K562 (cell line): Measurements from ENCODE around the gene PGP. TPM values are rescaled to one million over a fixed set of nuclear protein-coding genes. Genes with fewer than 3 reads are reported as not detected.

Source experiments
- ATF2 ChIP-seq: sonication (generic); formaldehyde crosslinking; IDR thresholded peaks from 2 replicates; pipeline ENCODE4 v1.8.1; 2022; ENCODE audit warnings: missing genetic modification reagents
- CCNT2 ChIP-seq: IDR thresholded peaks from 2 replicates; pipeline ENCODE4 v1.6.1; 2011; ENCODE audit warnings: borderline replicate concordance, low read depth, mild to moderate bottlenecking, moderate library complexity, mixed read lengths, low read length; ENCODE audit not compliant: insufficient read length; ENCODE audit errors: extremely low read depth
- CREB1 ChIP-seq, 2 experiments: sonication (generic) in 1 of 2; formaldehyde crosslinking in 1 of 2; IDR thresholded peaks; 2 replicates each; pipeline versions ENCODE4 v1.6.1 to v1.8.0; 2012 to 2022; ENCODE audit warnings: inconsistent platforms in 1 of 2, mild to moderate bottlenecking in 1 of 2, missing genetic modification reagents in 1 of 2, moderate library complexity in 1 of 2
- E2F3 ChIP-seq: fragments of 250-450 bp; sonication (Bioruptor Pico); IDR thresholded peaks from 2 replicates; pipeline ENCODE4 v1.4.0; 2020; ENCODE audit warnings: mild to moderate bottlenecking
- ELF4 ChIP-seq: fragments of 450-650 bp; formaldehyde crosslinking; IDR thresholded peaks from 2 replicates; pipeline ENCODE4 v1.4.0; 2022; ENCODE audit warnings: missing genetic modification characterization
- EP400 ChIP-seq: fragments of 450-650 bp; IDR thresholded peaks from 2 replicates; pipeline ENCODE4 v1.6.1; 2017; ENCODE audit warnings: antibody characterized with exemption, mild to moderate bottlenecking, moderate library complexity
- FOXP1 ChIP-seq: sonication (generic); formaldehyde crosslinking; IDR thresholded peaks from 2 replicates; pipeline ENCODE4 v1.8.0; 2022; ENCODE audit warnings: mild to moderate bottlenecking, missing genetic modification reagents
- HIVEP1 ChIP-seq: fragments of 250-450 bp; sonication (Bioruptor Pico); IDR thresholded peaks from 2 replicates; pipeline ENCODE4 v1.4.0; 2020; ENCODE audit warnings: mild to moderate bottlenecking
- MAFF ChIP-seq: IDR thresholded peaks from 2 replicates; pipeline ENCODE4 v1.6.1; 2012; ENCODE audit warnings: low read length, improper control_type of control experiment
- NONO ChIP-seq, 2 experiments: fragments of 200-400 bp in 1 of 2; fragments of 450-650 bp in 1 of 2; formaldehyde crosslinking in 1 of 2; IDR thresholded peaks; 2 replicates each; pipeline ENCODE4 v1.6.1; 2017; ENCODE audit warnings: low read depth in 2 of 2, mild to moderate bottlenecking in 2 of 2, moderate library complexity in 2 of 2, low read length in 1 of 2
- POLR2G ChIP-seq: fragments of 200-400 bp; formaldehyde crosslinking; IDR thresholded peaks from 2 replicates; pipeline ENCODE4 v1.6.1; 2017; ENCODE audit warnings: low read depth, mild to moderate bottlenecking, antibody characterized with exemption, low read length, moderate library complexity
- SP1 ChIP-seq: sonication (generic); formaldehyde crosslinking; IDR thresholded peaks from 2 replicates; pipeline ENCODE4 v1.8.1; 2022; ENCODE audit warnings: mild to moderate bottlenecking, missing genetic modification reagents
- TFAP4 ChIP-seq: sonication (generic); formaldehyde crosslinking; IDR thresholded peaks from 2 replicates; pipeline ENCODE4 v1.8.0; 2022; ENCODE audit warnings: missing genetic modification reagents, mild to moderate bottlenecking, moderate library complexity, borderline replicate concordance
- U2AF1 ChIP-seq: fragments of 200-400 bp; formaldehyde crosslinking; optimal IDR thresholded peaks from 2 replicates; pipeline ENCODE3; 2017; ENCODE audit warnings: mild to moderate bottlenecking, low read depth, low read length, moderate library complexity
- ZBTB33 ChIP-seq: sonication (generic); formaldehyde crosslinking; IDR thresholded peaks from 2 replicates; pipeline ENCODE4 v1.8.1; 2023; ENCODE audit warnings: mild to moderate bottlenecking, missing genetic modification reagents
- ZBTB43 ChIP-seq: sonication (generic); formaldehyde crosslinking; IDR thresholded peaks from 2 replicates; pipeline ENCODE4 v1.8.0; 2023; ENCODE audit warnings: mild to moderate bottlenecking, missing genetic modification reagents
- ZFP36 ChIP-seq: fragments of 150-350 bp; IDR thresholded peaks from 2 replicates; pipeline ENCODE4 v1.6.1; 2018; ENCODE audit warnings: low read length, low read depth; ENCODE audit not compliant: partially characterized antibody
- ZNF146 ChIP-seq: IDR thresholded peaks from one replicate; pipeline ENCODE4 v1.6.1; 2018; ENCODE audit warnings: missing compliant biosample characterization; ENCODE audit not compliant: unreplicated experiment
- ZNF217 ChIP-seq: sonication (generic); formaldehyde crosslinking; IDR thresholded peaks from 2 replicates; pipeline ENCODE4 v1.8.0; 2022; ENCODE audit warnings: mild to moderate bottlenecking, missing genetic modification reagents
- ZNF431 ChIP-seq: sonication (generic); formaldehyde crosslinking; IDR thresholded peaks from 2 replicates; pipeline ENCODE4 v1.8.0; 2022; ENCODE audit warnings: mild to moderate bottlenecking, missing genetic modification reagents
- ZNF561 ChIP-seq: fragments of 450-650 bp; formaldehyde crosslinking; conservative IDR thresholded peaks from 2 replicates; pipeline ENCODE4 v1.4.0; 2020; ENCODE audit warnings: mild to moderate bottlenecking, moderate library complexity
- polyA plus RNA-seq, 8 experiments: library from polyadenylated mRNA; depleted of rRNA in 4 of 8; stranded (reverse) in 5 of 8; unstranded in 3 of 8; fragments of >200 nt; fragmentation: Nextera tagmentation in 2 of 8; fragmentation: Illumina TruSeq in 1 of 8; extraction: Ambion mirVana in 2 of 8; extraction: Trizol in 1 of 8; gene quantifications; 2 replicates each; pipeline versions ENCODE4 v1.2.1 to v1.2.3, GENCODE V29; 2011 to 2014; ENCODE audit warnings: inconsistent platforms in 1 of 8, missing spikeins in 1 of 8
- total RNA-seq, 7 experiments: library from RNA; depleted of rRNA in 6 of 7; stranded (reverse); fragments of >200 nt in 6 of 7; fragmentation: Illumina TruSeq in 2 of 7; extraction: Trizol in 2 of 7; gene quantifications; 2 replicates each; pipeline versions ENCODE4 v1.2.1 to v1.2.3, GENCODE V29; 2011 to 2021; ENCODE audit warnings: low replicate concordance in 1 of 7

The PGP gene
- total and polyA plus RNA-seq, 9 of the 15 experiments (the other 6 are each of a cell fraction or from before 2014, with no cell fraction given): 1.1 to 57.6 (median 19.6) TPM

- TF ChIP-seq EP400: no peak
- 0 out of 2 replicates have a peak, but pooled peaks have one; percentile 25 for TF ChIP-seq TFAP4 (CRISPR knock-in tag)
- 0 out of 2 replicates have a peak, but pooled peaks have one; percentile 30 for TF ChIP-seq E2F3 (CRISPR knock-in tag)
- peak; percentile 47 for TF ChIP-seq CCNT2
- no peak for TF ChIP-seq ZNF217
- no peak for TF ChIP-seq MAFF
- no peak for TF ChIP-seq ZNF561 (CRISPR knock-in tag)
- TF ChIP-seq ZBTB33: no peak
- TF ChIP-seq SP1 (CRISPR knock-in tag): no peak
- 0 out of 2 replicates have a peak, but pooled peaks have one; percentile 21 for TF ChIP-seq ZBTB43
- peak; percentile 54 for TF ChIP-seq POLR2G
- TF ChIP-seq ZFP36: no peak
- no peak for TF ChIP-seq ATF2
- TF ChIP-seq U2AF1: no peak
- TF ChIP-seq ELF4 (CRISPR knock-in tag): no peak
- no peak for TF ChIP-seq FOXP1 (CRISPR knock-in tag)
- TF ChIP-seq NONO (IDR thresholded peaks at IDR 0.05; ENCODE audit: low read depth in 2 of 2, low read length in 1 of 2): peak in 1 of 2 experiments; percentile 52; a peak in 1 of 4 replicates
- TF ChIP-seq ZNF431 (CRISPR knock-in tag): 0 out of 2 replicates have a peak, but pooled peaks have one; percentile 65
- TF ChIP-seq ZNF146 (CRISPR knock-in tag): no peak
- no peak for TF ChIP-seq HIVEP1 (CRISPR knock-in tag)
- TF ChIP-seq CREB1 (IDR thresholded peaks at IDR 0.05): peak; percentile 40; the same call in 1 of the 2 replicates
- TF ChIP-seq CREB1 (CRISPR knock-in tag; IDR thresholded peaks at IDR 0.05): no peak
Measured at GRCh38 chr16:2213817-2214718, 572 bp downstream of the PGP start (continued).
